ENCODE data around the gene RAD51B. TPM values are rescaled to one million over a fixed set of nuclear protein-coding genes. Genes with fewer than 3 reads are reported as not detected.
A peak's percentile ranks its signal among the peaks of the same experiment; 100 is the strongest.

Gene RAD51B
- total RNA-seq, 4 donors from 2014 or later = 8.9 to 30.3 (median 10.4) TPM

- ATAC-seq (ENCODE audit: low FRiP score) (no peak), DNase-seq (ENCODE audit: low spot score) (no peak)
These were observed 882.6 kb downstream of the RAD51B start for GRCh38 chr14:68702135-68702534.

GRCh38 chr14:68702578-68702977 lies 883.0 kb downstream of the RAD51B start:
- TF ChIP-seq CTCF (IDR thresholded peaks at IDR 0.05) = no peak
- no peak for DNase-seq (ENCODE audit: low spot score)
- ATAC-seq (ENCODE audit: low FRiP score) = no peak

More at GRCh38 chr14:68702135-68702534, 882.6 kb downstream of the RAD51B start:
- no peak for TF ChIP-seq CTCF (IDR thresholded peaks at IDR 0.05)

GRCh38 chr14:68703093-68703492 lies 883.5 kb downstream of the RAD51B start:
- ATAC-seq (ENCODE audit: low FRiP score) (peak; percentile 69), DNase-seq (ENCODE audit: low spot score) (no peak)

GRCh38 chr14:68704736-68705720 lies 885.4 kb downstream of the RAD51B start:
- ATAC-seq (ENCODE audit: low FRiP score) (peak; percentile 88), DNase-seq (ENCODE audit: low spot score) (no peak)
- TF ChIP-seq CTCF (IDR thresholded peaks at IDR 0.05) = no peak

More at GRCh38 chr14:68703093-68703492, 883.5 kb downstream of the RAD51B start:
- no peak for TF ChIP-seq CTCF (IDR thresholded peaks at IDR 0.05)

GRCh38 chr14:68705741-68706283 lies 886.2 kb downstream of the RAD51B start:
- no peak for TF ChIP-seq CTCF (IDR thresholded peaks at IDR 0.05)
- ATAC-seq (ENCODE audit: low FRiP score) (no peak), DNase-seq (ENCODE audit: low spot score) (no peak)

- TF ChIP-seq CTCF (IDR thresholded peaks at IDR 0.05) = no peak
- DNase-seq (ENCODE audit: low spot score) = no peak
- no peak for ATAC-seq (ENCODE audit: low FRiP score)
These were observed 887.9 kb downstream of the RAD51B start for GRCh38 chr14:68707482-68707881.

All from omental fat pad (tissue), 4 donors.